K562 (cell line): ENCODE results near the gene DNMT3L. TPM values are rescaled to one million over a fixed set of nuclear protein-coding genes. Genes with fewer than 3 reads are reported as not detected.

Experiments used
- ATAC-seq: fragments of 200-7000 bp; cut with Tn5 transposase; 3 replicates; pipeline ENCODE4 v1.9.1; 2020; ENCODE audit warnings: moderate library complexity
- BruUV-seq: library from RNA; stranded (reverse); fragments of 400-500 nt; replicated peaks from 2 replicates; lab custom pipeline; 2021; lab: Mats Ljungman, UMichigan
- CTCF ChIA-PET: fragments of 300-600 bp; formaldehyde crosslinking; extraction: SDS; loops from one replicate; lab custom pipeline; 2021; ENCODE audit warnings: low intra/inter-chr PET ratio; lab: Yijun Ruan, JAX
- POLR2A ChIA-PET: fragments of 300-600, 350-650 bp; sonication (Branson Sonifier 250); formaldehyde crosslinking; extraction: SDS; loops from one replicate; lab custom pipeline; 2021; ENCODE audit warnings: antibody characterized with exemption, inconsistent platforms; lab: Yijun Ruan, JAX
- DNase-seq, 4 experiments: peaks; one replicate each; pipeline versions ENCODE4 v3.0.0 to v3.0.0-alpha.2; 2011 to 2018; ENCODE audit warnings: low spot score in 3 of 4, mixed read lengths in 3 of 4; ENCODE audit errors: extremely low read depth in 1 of 4
- FAIRE-seq: peaks from 2 replicates; lab custom pipeline; 2011; peaks lifted over from hg19 to GRCh38; lab: Jason Lieb, UNC
- H2AFZ ChIP-seq: 2 replicates; pipeline ENCODE4 v1.6.0; 2011; ENCODE audit warnings: low read depth, low read length, control low read depth, inconsistent platforms
- H3K27ac ChIP-seq: fragments of 200-600 bp; 3 replicates; pipeline ENCODE4 v1.8.0; 2011; ENCODE audit warnings: low read depth, mild to moderate bottlenecking, control low read depth, inconsistent platforms, low read length, moderate library complexity, mixed read lengths; ENCODE audit errors: extremely low read depth
- H3K27me3 ChIP-seq, 2 experiments: fragments of 300-600 bp in 1 of 2; 2 replicates in 1 of 2; 3 replicates in 1 of 2; pipeline versions ENCODE4 v1.6.0 to v1.8.0; 2011; ENCODE audit warnings: inconsistent platforms in 2 of 2, low read length in 2 of 2, mild to moderate bottlenecking in 1 of 2, mixed read lengths in 1 of 2, moderate library complexity in 1 of 2; ENCODE audit not compliant: control insufficient read depth in 2 of 2, insufficient read depth in 2 of 2
- H3K36me3 ChIP-seq: fragments of 300-600 bp; 3 replicates; pipeline ENCODE4 v1.8.0; 2011; ENCODE audit warnings: mild to moderate bottlenecking, low read length, inconsistent platforms; ENCODE audit not compliant: control insufficient read depth, insufficient read depth
- H3K4me1 ChIP-seq, 2 experiments: fragments of 200-600 bp in 1 of 2; replicated peaks in 1 of 2; 2 replicates in 1 of 2; 3 replicates in 1 of 2; pipeline versions ENCODE4 v1.5.1 to v1.8.0; 2011; ENCODE audit warnings: inconsistent platforms in 2 of 2, low read length in 2 of 2, mild to moderate bottlenecking in 1 of 2, mixed read lengths in 1 of 2, moderate library complexity in 1 of 2; ENCODE audit not compliant: control insufficient read depth in 2 of 2, insufficient read depth in 2 of 2
- H3K4me2 ChIP-seq: 2 replicates; pipeline ENCODE4 v1.6.1; 2011; ENCODE audit warnings: low read length, control low read depth, inconsistent platforms, mixed read lengths; ENCODE audit not compliant: insufficient read depth
- H3K4me3 ChIP-seq: fragments of 200-600 bp; sonication (generic), shearing (Covaris generic); 2 replicates; pipeline ENCODE4 v1.5.1; 2016; ENCODE audit warnings: control low read depth, inconsistent platforms
- H3K79me2 ChIP-seq: fragments of 200-600 bp; 3 replicates; pipeline ENCODE4 v1.8.0; 2011; ENCODE audit warnings: low read length, inconsistent platforms; ENCODE audit not compliant: control insufficient read depth, insufficient read depth
- H3K9ac ChIP-seq, 2 experiments: 2 replicates each; pipeline versions ENCODE4 v1.6.0 to v1.6.1; 2011; ENCODE audit warnings: low read depth in 2 of 2, low read length in 2 of 2, control low read depth in 1 of 2, inconsistent platforms in 1 of 2, mild to moderate bottlenecking in 1 of 2, mixed read lengths in 1 of 2; ENCODE audit not compliant: insufficient read depth in 1 of 2
- H3K9me1 ChIP-seq: one replicate; pipeline ENCODE4 v1.6.0; 2011; ENCODE audit warnings: inconsistent platforms, mild to moderate bottlenecking, low read length, moderate library complexity; ENCODE audit not compliant: control insufficient read depth, insufficient read depth
- H3K9me3 ChIP-seq: replicated peaks from 2 replicates; pipeline ENCODE4 v1.5.1; 2011; ENCODE audit warnings: low read depth, low read length, inconsistent platforms; ENCODE audit not compliant: control insufficient read depth, insufficient read depth
- H4K20me1 ChIP-seq: replicated peaks from 2 replicates; pipeline ENCODE4 v1.6.1; 2011; ENCODE audit warnings: low read length, inconsistent platforms, mixed read lengths; ENCODE audit not compliant: control insufficient read depth, insufficient read depth
- MAZ ChIP-seq, 2 experiments: fragments of 450-650 bp in 1 of 2; sonication (generic) in 1 of 2; formaldehyde crosslinking; IDR thresholded peaks in 1 of 2; conservative IDR thresholded peaks in 1 of 2; 2 replicates each; pipeline versions ENCODE4 v1.4.0 to v1.5.0; 2020; ENCODE audit warnings: mild to moderate bottlenecking in 1 of 2, missing genetic modification reagents in 1 of 2
- POLR2G ChIP-seq: fragments of 200-400 bp; formaldehyde crosslinking; IDR thresholded peaks from 2 replicates; pipeline ENCODE4 v1.6.1; 2017; ENCODE audit warnings: low read depth, mild to moderate bottlenecking, antibody characterized with exemption, low read length, moderate library complexity
- TSC22D4 ChIP-seq: fragments of 450-650 bp; IDR thresholded peaks from 2 replicates; pipeline ENCODE4 v1.6.1; 2016; ENCODE audit warnings: missing genetic modification characterization, missing biosample characterization, control low read depth
- XRCC4 ChIP-seq: IDR thresholded peaks from one replicate; pipeline ENCODE4 v1.6.1; 2011; ENCODE audit not compliant: insufficient read depth, insufficient read length; ENCODE audit errors: extremely low read depth
- whole genome bisulfite sequencing: fragments of 100-300 bp; shearing (Covaris generic); methylation state at CpG from one replicate; pipeline ENCODE4 v1.1.6; 2016; ENCODE audit warnings: low coverage, mixed read lengths; ENCODE audit not compliant: insufficient coverage; ENCODE audit errors: missing lambda C conversion rate; 5-methylcytosine and 5-hydroxymethylcytosine counted together
- in situ Hi-C: fragments of 300-500 bp; cut with MboI; formaldehyde crosslinking; loops from 4 replicates; pipeline ENCODE4 v1.15.0; 2018; ENCODE audit warnings: inconsistent platforms, mixed read lengths
- intact Hi-C: fragments of 100-400 bp; cut with micrococcal nuclease; formaldehyde crosslinking; loops from 2 replicates; pipeline ENCODE4 v1.14.2; 2022
- polyA plus RNA-seq, 8 experiments: library from polyadenylated mRNA; depleted of rRNA in 4 of 8; stranded (reverse) in 5 of 8; unstranded in 3 of 8; fragments of >200 nt; fragmentation: Nextera tagmentation in 2 of 8; fragmentation: Illumina TruSeq in 1 of 8; extraction: Ambion mirVana in 2 of 8; extraction: Trizol in 1 of 8; gene quantifications; 2 replicates each; pipeline versions ENCODE4 v1.2.1 to v1.2.3, GENCODE V29; 2011 to 2014; ENCODE audit warnings: inconsistent platforms in 1 of 8, missing spikeins in 1 of 8
- total RNA-seq, 7 experiments: library from RNA; depleted of rRNA in 6 of 7; stranded (reverse); fragments of >200 nt in 6 of 7; fragmentation: Illumina TruSeq in 2 of 7; extraction: Trizol in 2 of 7; gene quantifications; 2 replicates each; pipeline versions ENCODE4 v1.2.1 to v1.2.3, GENCODE V29; 2011 to 2021; ENCODE audit warnings: low replicate concordance in 1 of 7
- TF ChIP-seq, protein P1 (sequence below): conservative IDR thresholded peaks from 2 replicates; pipeline ENCODE4 v1.6.1; 2011; ENCODE audit warnings: low read depth, mild to moderate bottlenecking, low read length; ENCODE audit not compliant: control insufficient read depth
- TF ChIP-seq, protein P2 (sequence below): fragments of 450-650 bp; IDR thresholded peaks from 2 replicates; pipeline ENCODE4 v1.7.1; 2018; ENCODE audit warnings: mild to moderate bottlenecking, low read depth; ENCODE audit not compliant: partially characterized antibody
- TF ChIP-seq, protein P3 (sequence below): fragments of 200-400 bp; formaldehyde crosslinking; IDR thresholded peaks from 2 replicates; pipeline ENCODE4 v1.6.1; 2017; ENCODE audit warnings: mild to moderate bottlenecking, low read depth, low read length, moderate library complexity
- TF ChIP-seq, protein P4 (sequence below): sonication (generic); formaldehyde crosslinking; IDR thresholded peaks from 2 replicates; pipeline ENCODE4 v1.8.0; 2023; ENCODE audit warnings: mild to moderate bottlenecking, missing genetic modification reagents

The DNMT3L gene
- total and polyA plus RNA-seq, 9 of the 15 experiments (the other 6 are each of a cell fraction or from before 2014, with no cell fraction given) = 0.08 TPM; not detected in 8

DNA sequence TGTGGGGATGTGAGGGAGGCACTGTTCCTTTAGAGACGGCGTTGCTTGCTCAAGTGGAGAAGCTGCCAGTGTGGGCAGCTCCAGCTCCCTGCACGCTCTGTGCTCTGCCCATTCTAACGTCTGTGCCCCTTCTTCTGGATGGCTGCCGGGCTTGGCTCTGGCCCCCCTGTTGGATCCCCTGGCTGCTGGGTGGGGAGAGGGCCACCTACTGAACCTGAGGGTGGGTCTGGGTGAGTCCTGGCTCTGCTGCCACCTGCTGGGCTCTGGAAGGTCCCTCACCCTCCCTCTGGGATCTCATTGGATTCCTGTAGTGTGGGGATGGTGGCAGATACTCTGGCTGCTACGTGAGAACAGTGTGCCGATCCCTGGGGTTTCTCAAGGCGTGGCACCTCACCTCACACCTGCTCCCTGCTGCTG lies 43.2 kb upstream of the DNMT3L start (continued):
- TF ChIP-seq TSC22D4 (tag) = no peak
- TF ChIP-seq, protein P1, sequence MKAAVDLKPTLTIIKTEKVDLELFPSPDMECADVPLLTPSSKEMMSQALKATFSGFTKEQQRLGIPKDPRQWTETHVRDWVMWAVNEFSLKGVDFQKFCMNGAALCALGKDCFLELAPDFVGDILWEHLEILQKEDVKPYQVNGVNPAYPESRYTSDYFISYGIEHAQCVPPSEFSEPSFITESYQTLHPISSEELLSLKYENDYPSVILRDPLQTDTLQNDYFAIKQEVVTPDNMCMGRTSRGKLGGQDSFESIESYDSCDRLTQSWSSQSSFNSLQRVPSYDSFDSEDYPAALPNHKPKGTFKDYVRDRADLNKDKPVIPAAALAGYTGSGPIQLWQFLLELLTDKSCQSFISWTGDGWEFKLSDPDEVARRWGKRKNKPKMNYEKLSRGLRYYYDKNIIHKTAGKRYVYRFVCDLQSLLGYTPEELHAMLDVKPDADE = no peak
- no peak for TF ChIP-seq MAZ (CRISPR knock-in tag; conservative IDR thresholded peaks at IDR 0.05 in 1 of 2, IDR thresholded peaks at IDR 0.05 in 1 of 2)
- TF ChIP-seq, protein P2, sequence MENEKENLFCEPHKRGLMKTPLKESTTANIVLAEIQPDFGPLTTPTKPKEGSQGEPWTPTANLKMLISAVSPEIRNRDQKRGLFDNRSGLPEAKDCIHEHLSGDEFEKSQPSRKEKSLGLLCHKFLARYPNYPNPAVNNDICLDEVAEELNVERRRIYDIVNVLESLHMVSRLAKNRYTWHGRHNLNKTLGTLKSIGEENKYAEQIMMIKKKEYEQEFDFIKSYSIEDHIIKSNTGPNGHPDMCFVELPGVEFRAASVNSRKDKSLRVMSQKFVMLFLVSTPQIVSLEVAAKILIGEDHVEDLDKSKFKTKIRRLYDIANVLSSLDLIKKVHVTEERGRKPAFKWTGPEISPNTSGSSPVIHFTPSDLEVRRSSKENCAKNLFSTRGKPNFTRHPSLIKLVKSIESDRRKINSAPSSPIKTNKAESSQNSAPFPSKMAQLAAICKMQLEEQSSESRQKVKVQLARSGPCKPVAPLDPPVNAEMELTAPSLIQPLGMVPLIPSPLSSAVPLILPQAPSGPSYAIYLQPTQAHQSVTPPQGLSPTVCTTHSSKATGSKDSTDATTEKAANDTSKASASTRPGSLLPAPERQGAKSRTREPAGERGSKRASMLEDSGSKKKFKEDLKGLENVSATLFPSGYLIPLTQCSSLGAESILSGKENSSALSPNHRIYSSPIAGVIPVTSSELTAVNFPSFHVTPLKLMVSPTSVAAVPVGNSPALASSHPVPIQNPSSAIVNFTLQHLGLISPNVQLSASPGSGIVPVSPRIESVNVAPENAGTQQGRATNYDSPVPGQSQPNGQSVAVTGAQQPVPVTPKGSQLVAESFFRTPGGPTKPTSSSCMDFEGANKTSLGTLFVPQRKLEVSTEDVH = no peak

DNA sequence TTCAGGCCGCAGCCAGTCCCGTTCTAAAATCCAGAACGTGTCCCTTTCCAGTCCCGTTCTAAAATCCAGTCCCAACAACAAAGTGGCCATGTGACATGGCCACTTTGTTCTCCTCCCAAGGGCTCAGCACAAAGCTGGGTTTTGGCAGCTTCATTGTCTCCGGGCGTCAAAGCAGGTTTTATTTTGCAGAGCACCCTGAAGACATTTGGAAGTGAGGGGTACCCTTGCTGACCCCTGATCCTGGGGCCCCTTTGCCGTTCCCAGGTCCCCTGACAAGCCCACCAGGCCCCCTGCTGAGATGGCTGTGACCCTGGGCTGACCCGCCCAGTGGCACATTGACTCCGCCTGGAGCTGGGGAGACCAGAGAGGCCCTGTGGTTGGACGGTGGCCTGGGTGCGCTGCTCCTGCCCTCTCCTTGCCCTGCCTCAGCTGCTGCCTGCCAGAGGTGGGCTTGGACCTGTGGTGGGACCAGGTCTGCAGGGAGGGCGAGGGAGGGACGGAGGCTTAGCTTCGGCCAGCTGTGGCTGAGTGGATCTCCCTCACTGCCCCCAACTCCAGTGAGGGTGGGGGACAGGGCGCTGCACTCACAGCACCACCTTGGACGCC lies 42.4 kb upstream of the DNMT3L start:
- Histone ChIP-seq H3K4me2 (no peak overlapping the region), H3K4me3 (no peak overlapping the region), H4K20me1 (peaks cover 44% of the 10 kb centered on the region), H3K79me2 (peaks cover 51% of the 10 kb centered on the region), H3K27ac (no peak overlapping the region), H2AFZ (no peak overlapping the region), H3K9ac (peak overlapping the region in 1 of 2 experiments; percentile 67; a peak in 2 of 4 replicates), H3K36me3 (peaks cover 35% of the 10 kb centered on the region; the same call in 2 of the 3 replicates), H3K27me3 (no peaks in the 10 kb centered on the region), H3K9me1 (peaks cover 11% of the 10 kb centered on the region), H3K9me3 (no peaks in the 10 kb centered on the region), H3K4me1 (peaks cover 11 to 77% of the 10 kb centered on the region in 2 experiments)
- ChIA-PET POLR2A (interaction anchor here (0.8 to 1.8 kb wide), 4 partner anchors 11 to 34 kb away, joined by 3 to 8 read pairs (median 6); no protein-coding TSS in a partner anchor), CTCF (interaction anchor here (0.7 kb wide), 1 partner anchor 184 kb away, joined by 3 read pairs; no protein-coding TSS in a partner anchor)
- no peak for ATAC-seq
- BruUV-seq = no TSS peak
- in situ Hi-C loops = no loop called here
- TF ChIP-seq POLR2G = peak; percentile 58
- TF ChIP-seq, protein P3, sequence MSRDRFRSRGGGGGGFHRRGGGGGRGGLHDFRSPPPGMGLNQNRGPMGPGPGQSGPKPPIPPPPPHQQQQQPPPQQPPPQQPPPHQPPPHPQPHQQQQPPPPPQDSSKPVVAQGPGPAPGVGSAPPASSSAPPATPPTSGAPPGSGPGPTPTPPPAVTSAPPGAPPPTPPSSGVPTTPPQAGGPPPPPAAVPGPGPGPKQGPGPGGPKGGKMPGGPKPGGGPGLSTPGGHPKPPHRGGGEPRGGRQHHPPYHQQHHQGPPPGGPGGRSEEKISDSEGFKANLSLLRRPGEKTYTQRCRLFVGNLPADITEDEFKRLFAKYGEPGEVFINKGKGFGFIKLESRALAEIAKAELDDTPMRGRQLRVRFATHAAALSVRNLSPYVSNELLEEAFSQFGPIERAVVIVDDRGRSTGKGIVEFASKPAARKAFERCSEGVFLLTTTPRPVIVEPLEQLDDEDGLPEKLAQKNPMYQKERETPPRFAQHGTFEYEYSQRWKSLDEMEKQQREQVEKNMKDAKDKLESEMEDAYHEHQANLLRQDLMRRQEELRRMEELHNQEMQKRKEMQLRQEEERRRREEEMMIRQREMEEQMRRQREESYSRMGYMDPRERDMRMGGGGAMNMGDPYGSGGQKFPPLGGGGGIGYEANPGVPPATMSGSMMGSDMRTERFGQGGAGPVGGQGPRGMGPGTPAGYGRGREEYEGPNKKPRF = no peak
- TF ChIP-seq XRCC4 = no peak
- TF ChIP-seq, protein P4, sequence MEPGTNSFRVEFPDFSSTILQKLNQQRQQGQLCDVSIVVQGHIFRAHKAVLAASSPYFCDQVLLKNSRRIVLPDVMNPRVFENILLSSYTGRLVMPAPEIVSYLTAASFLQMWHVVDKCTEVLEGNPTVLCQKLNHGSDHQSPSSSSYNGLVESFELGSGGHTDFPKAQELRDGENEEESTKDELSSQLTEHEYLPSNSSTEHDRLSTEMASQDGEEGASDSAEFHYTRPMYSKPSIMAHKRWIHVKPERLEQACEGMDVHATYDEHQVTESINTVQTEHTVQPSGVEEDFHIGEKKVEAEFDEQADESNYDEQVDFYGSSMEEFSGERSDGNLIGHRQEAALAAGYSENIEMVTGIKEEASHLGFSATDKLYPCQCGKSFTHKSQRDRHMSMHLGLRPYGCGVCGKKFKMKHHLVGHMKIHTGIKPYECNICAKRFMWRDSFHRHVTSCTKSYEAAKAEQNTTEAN (CRISPR knock-in tag) = no peak
- no peak for FAIRE-seq
- no peak for DNase-seq
- intact Hi-C loops = no loop called here
- WGBS = 74% methylated on average over 15 of the region's 16 CpGs
